Nephron (organoid): Measurements from ENCODE around the gene CSNK2B.

Experiments used
- H3K27ac Mint-ChIP-seq, 3 experiments: 2 replicates each; pipeline ENCODE4 v1.8.0; 2020; ENCODE audit warnings: mixed read lengths in 3 of 3, mild to moderate bottlenecking in 2 of 3, moderate library complexity in 1 of 3
- H3K27me3 Mint-ChIP-seq: 2 replicates; pipeline ENCODE4 v1.8.0; 2021; ENCODE audit warnings: low read depth, mild to moderate bottlenecking, moderate library complexity, mixed read lengths
- H3K36me3 Mint-ChIP-seq: 2 replicates; pipeline ENCODE4 v1.8.0; 2020; ENCODE audit warnings: low read depth, mixed read lengths
- H3K4me1 Mint-ChIP-seq: 2 replicates; pipeline ENCODE4 v1.8.0; 2020; ENCODE audit warnings: mixed read lengths
- H3K4me3 Mint-ChIP-seq, 3 experiments: 2 replicates each; pipeline ENCODE4 v1.8.0; 2020; ENCODE audit warnings: mild to moderate bottlenecking in 3 of 3, mixed read lengths in 3 of 3, moderate library complexity in 2 of 3
- H3K9me3 Mint-ChIP-seq: 2 replicates; pipeline ENCODE4 v1.8.0; 2020; ENCODE audit warnings: mixed read lengths
- CTCF ChIP-seq, 3 experiments: fragments of 200-600 bp; sonication (generic); IDR thresholded peaks; one replicate each; pipeline ENCODE4 v1.5.0; 2021; ENCODE audit warnings: antibody characterized with exemption in 3 of 3; ENCODE audit not compliant: unreplicated experiment in 3 of 3

The CSNK2B gene

GRCh38 chr6:31621991-31622390 lies 43.9 kb upstream of the CSNK2B start:
- no peak for TF ChIP-seq CTCF (IDR thresholded peaks at IDR 0.05; ENCODE audit: unreplicated experiment in 3 of 3)
- Mint-ChIP-seq H3K27ac (peak overlapping the region; percentile 96 to 99 (median 99)), H3K27me3 (no peaks in the 10 kb centered on the region), H3K4me1 (peaks cover 15% of the 10 kb centered on the region), H3K36me3 (peaks cover 44% of the 10 kb centered on the region), H3K9me3 (no peaks in the 10 kb centered on the region), H3K4me3 (peak overlapping the region; percentile 90 to 96 (median 96))

- Mint-ChIP-seq H3K36me3 (peaks cover 51% of the 10 kb centered on the region), H3K27me3 (no peaks in the 10 kb centered on the region), H3K4me3 (peak overlapping the region; percentile 90 to 96 (median 96)), H3K27ac (peak overlapping the region; percentile 96 to 99 (median 99)), H3K9me3 (no peaks in the 10 kb centered on the region), H3K4me1 (peaks cover 14% of the 10 kb centered on the region)
- TF ChIP-seq CTCF (IDR thresholded peaks at IDR 0.05; ENCODE audit: unreplicated experiment in 3 of 3) = no peak
Observed at GRCh38 chr6:31622684-31623091, 43.2 kb upstream of the CSNK2B start.

GRCh38 chr6:31624070-31624469 lies 41.8 kb upstream of the CSNK2B start:
- H3K4me3 Mint-ChIP-seq = no peak overlapping the region
- H3K27me3 Mint-ChIP-seq = no peaks in the 10 kb centered on the region
- no peaks in the 10 kb centered on the region for H3K9me3 Mint-ChIP-seq
- TF ChIP-seq CTCF (IDR thresholded peaks at IDR 0.05; ENCODE audit: unreplicated experiment in 3 of 3) = no peak
- peaks cover 14% of the 10 kb centered on the region for H3K4me1 Mint-ChIP-seq
- H3K27ac Mint-ChIP-seq = no peak overlapping the region
- peaks cover 65% of the 10 kb centered on the region for H3K36me3 Mint-ChIP-seq

- no peak for TF ChIP-seq CTCF (IDR thresholded peaks at IDR 0.05; ENCODE audit: unreplicated experiment in 3 of 3)
- no peaks in the 10 kb centered on the region for H3K27me3 Mint-ChIP-seq
Observed at GRCh38 chr6:31626952-31627351, 38.9 kb upstream of the CSNK2B start.

GRCh38 chr6:31627690-31628287 lies 38.1 kb upstream of the CSNK2B start:
- H3K4me3 Mint-ChIP-seq = no peak overlapping the region
- no peaks in the 10 kb centered on the region for H3K9me3 Mint-ChIP-seq
- no peak overlapping the region for H3K27ac Mint-ChIP-seq
- no peaks in the 10 kb centered on the region for H3K27me3 Mint-ChIP-seq
- TF ChIP-seq CTCF (IDR thresholded peaks at IDR 0.05; ENCODE audit: unreplicated experiment in 3 of 3) = no peak
- H3K4me1 Mint-ChIP-seq = peaks cover 1% of the 10 kb centered on the region
- peaks cover 84% of the 10 kb centered on the region for H3K36me3 Mint-ChIP-seq

More at GRCh38 chr6:31626952-31627351, 38.9 kb upstream of the CSNK2B start:
- Mint-ChIP-seq H3K9me3 (no peaks in the 10 kb centered on the region), H3K4me3 (no peak overlapping the region), H3K4me1 (peaks cover 10% of the 10 kb centered on the region), H3K36me3 (peaks cover 85% of the 10 kb centered on the region), H3K27ac (no peak overlapping the region)

- TF ChIP-seq CTCF (IDR thresholded peaks at IDR 0.05; ENCODE audit: unreplicated experiment in 3 of 3) = no peak
- H3K27me3 Mint-ChIP-seq = no peaks in the 10 kb centered on the region
Observed at GRCh38 chr6:31629014-31629413, 36.9 kb upstream of the CSNK2B start.

More at GRCh38 chr6:31629014-31629413, 36.9 kb upstream of the CSNK2B start:
- Mint-ChIP-seq H3K27ac (peak overlapping the region in 1 of 3 experiments; percentile 46), H3K4me1 (no peaks in the 10 kb centered on the region), H3K4me3 (no peak overlapping the region), H3K9me3 (no peaks in the 10 kb centered on the region), H3K36me3 (peaks cover 81% of the 10 kb centered on the region)
